NCI-H748 (cell line): ENCODE results near the gene VSTM4.

Experiments
- DNase-seq: peaks from one replicate; lab custom pipeline; 2025; ENCODE audit not compliant: unreplicated experiment; lab: John Stamatoyannopoulos, UW

VSTM4 gene

DNA sequence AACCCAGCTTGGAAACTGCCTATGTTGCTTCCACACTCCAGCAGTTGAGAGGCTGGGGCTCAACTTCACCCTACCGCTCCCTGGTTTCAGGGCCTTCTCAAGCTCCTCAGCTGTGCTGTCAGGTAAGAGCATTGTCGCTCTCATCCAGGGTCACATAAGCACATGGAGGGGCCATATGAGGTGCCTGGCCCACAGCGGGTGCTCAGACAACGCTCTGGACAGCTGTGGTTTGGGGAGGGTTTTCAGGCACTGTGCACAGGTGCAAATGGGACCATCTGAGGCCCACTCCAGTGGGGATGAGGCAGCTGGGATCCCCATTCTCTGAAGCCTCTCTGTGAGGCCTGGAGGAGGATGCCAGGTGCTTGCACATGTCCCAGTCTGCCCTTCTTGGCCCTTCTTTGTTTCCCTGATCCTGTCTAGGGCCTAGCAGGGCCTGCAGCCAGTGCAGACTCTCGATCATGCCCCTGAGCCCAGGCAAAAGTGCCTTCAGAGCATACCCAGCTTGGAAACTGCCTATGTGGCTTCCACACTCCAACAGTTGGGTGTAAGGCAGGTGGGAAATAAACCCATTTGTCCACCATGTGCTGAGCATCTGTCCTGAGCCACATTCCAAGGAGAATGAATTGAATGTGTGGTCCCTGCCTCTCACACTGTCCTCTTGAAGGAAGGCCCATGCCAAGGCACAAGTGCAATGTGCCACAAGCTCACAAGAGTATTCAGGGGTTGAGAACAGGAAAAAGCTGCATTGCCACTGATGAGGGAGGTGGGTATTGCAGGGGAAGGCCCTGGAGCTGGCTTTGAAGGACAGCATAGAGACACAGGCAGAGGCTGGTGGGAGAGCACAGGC, 40.3 kb downstream of the VSTM4 start:
- DNase-seq = no peak

DNA sequence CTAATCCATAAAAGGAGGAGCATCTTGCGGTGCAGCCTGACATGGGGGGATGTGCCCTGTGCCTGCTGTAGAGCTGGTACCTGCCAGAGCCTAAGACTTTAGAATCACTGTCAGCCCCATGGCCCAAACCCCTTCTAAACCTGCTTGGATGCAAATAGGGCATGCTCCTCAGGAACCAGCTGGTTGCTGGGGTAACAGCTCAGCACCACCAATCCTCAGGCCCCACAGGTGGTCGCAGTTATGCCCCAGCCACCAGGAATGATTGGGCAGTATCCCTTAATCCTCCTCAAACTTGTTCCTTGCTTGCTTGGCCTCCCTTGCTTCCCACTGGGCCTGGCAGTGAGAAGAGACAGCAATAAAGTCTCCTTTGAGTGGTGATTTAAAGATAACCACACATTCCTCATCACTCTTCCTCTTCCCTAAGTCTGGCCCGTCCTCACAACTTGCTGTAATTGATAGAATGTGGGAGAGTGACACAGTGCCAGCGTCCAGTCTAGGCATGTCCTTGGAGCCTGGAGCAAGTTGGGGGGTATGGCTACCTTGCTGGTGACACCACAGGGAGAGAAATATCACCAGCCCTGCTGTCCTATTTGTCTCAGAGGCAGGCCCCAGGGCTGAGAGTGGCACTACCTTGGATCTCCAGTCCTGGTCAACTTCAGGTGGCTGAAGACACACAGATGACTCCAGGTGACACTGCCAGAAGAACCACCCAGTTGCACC, 43.0 kb downstream of the VSTM4 start:
- no peak for DNase-seq

GRCh38 chr10:49071160-49071761, 44.1 kb downstream of the VSTM4 start:
- no peak for DNase-seq

DNA sequence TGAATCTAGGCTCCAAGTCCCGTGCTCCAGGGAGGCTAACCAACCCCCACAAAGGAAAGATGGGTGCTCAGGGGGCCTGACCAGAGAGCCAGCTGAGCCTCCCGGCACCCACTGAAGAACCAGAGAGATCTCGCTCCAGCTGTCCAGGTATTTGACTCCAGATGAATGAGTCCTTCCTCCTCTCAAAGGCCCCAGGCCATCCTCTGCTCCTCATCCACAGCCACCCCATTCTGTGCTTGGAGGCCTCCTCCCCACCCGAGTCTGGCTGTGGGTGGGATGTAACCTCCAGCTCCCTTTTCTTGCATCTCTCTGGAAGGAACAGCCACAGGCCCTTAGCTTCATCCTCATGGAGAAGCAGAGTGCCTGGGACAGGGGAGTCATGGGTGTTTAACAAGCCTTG, 44.6 kb downstream of the VSTM4 start:
- DNase-seq = no peak

DNA sequence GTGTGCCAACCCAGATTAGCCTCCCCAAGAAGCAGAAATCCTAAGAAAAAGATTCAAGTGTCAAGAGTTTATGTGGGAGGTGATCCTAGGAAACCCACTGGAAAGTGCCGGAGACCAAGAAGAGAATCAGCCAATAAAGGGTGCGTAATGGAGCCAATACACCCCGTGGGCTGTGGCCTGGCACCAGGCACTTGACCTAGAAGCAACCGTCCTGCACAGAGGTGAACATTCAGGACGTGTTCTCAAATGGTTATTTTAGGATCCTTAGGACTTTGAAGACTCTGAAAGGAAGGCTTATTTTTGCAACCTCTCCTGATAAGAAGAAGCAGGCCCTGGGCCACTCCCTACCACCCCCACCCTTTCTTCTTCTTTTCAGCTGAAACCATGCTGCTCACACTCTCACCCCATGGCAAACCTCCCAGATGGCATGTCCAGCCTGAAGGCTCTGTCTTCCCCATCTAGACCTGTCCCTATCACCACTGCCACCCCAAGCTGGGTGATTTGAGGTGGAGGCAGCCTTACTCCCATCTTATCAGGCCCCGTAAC, 46.6 kb downstream of the VSTM4 start:
- no peak for DNase-seq

DNA sequence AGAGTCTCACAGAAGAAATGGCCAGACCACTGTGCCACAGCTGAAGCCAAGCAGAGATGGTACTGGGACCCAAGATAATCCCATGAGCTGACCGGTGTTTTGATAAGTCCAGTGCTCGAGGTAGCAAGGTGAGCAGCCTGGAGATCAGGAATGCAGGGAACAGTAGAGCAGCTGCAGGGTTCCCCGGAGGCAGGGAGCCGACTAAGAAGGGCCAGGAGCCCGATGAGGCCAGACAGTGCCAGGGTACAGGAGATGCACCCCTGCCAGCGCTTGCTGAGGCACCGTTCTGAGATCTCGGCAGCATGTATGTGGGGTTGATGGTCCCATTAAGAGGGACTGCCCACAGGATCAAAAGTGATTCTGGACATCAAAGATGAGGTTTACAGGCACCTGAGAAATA, 47.1 kb downstream of the VSTM4 start:
- DNase-seq = no peak

DNA sequence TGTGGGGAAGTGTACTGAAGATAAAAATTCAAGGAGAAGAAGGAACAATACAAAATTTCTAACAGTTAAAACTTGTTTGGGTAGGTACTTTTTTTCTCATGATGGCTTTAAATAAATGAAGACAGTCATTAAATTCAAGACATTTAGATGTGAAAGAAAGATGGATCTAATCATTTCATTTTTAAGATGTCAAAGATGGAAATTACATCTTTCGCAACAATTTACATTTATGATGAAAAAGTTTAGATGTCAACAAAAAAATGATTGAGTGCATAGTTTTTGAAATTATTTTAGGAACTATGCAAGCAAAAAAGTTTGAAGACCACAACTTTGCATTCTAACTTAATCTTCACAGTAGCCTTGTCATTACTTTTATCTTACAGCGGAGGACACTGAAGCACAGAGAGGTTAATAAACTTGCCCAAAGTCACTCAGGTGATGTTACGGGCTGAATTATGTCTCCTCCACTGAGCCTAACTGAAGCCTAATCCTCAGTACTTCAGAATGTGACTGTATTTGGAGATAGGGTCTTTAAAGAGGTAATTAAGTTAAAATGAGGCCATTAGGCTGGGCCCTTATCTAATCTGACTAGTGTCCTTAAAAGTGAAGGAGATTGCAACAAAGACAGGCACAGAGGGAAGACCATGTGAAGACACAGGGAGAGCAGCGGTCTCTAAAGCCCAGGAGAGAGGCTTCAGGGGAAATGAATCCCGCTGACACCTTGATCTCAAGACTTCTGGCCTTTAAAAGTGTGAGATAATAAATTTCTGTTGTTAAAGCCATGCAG, 48.2 kb downstream of the VSTM4 start:
- no peak for DNase-seq

DNA sequence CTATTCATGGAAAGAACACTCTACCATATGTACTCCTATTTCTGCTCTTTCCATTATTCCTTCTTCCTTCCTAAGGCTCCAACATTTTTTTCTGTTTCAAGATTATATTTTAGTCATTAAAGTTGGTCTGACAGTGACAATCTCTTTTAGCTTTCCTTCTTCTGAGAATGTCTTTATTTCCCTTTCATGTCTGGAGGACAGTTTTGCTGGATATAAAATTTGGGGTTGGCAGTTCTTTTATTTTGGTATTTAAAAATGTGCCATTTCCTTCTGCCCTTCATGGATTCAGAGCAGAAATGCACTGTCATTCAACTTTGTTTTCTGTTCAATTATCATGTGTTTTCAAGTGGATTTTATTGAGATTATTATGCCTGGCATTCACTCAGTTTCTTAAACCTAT, 53.1 kb downstream of the VSTM4 start:
- no peak for DNase-seq

- no peak for DNase-seq
Measured at GRCh38 chr10:49061667-49062066, 53.7 kb downstream of the VSTM4 start.

DNA sequence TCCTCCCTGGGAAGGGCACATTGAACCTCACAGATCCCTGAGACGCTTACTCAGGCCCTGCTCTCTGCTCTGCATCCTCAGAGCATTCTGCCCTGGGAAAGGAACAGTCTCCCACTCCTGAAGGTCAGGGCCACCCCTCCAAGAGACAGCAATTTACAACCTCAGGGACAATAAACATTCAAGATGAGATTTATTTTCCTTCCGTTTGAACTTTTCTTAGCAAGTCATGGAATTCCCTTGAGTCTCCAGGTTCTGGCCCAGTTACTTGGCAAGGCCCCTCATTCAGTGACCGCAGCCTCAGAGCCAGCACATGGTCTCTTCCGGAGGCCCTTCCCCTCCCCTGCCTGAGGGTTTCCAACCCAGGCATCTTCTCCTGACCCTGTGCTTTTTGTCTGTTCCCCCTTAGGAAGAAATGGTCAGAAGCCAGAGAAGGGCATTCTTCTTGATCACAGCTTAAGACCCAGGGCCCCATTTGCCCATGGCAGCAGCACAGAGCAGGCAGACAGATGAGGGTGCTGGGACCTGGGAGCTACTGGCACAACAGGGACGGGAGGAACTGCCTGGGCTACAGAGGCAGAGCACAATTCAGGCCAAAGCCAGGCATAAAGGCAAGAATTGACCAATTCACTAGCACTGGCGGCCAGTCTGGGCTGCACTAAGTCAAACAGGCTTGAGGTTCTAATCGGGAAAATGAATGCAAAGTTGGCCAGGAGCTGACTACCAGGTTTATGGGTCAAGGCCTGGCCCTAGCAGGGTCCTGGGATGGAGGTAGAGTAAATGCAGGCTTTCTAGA, 56.7 kb downstream of the VSTM4 start:
- DNase-seq = no peak

DNA sequence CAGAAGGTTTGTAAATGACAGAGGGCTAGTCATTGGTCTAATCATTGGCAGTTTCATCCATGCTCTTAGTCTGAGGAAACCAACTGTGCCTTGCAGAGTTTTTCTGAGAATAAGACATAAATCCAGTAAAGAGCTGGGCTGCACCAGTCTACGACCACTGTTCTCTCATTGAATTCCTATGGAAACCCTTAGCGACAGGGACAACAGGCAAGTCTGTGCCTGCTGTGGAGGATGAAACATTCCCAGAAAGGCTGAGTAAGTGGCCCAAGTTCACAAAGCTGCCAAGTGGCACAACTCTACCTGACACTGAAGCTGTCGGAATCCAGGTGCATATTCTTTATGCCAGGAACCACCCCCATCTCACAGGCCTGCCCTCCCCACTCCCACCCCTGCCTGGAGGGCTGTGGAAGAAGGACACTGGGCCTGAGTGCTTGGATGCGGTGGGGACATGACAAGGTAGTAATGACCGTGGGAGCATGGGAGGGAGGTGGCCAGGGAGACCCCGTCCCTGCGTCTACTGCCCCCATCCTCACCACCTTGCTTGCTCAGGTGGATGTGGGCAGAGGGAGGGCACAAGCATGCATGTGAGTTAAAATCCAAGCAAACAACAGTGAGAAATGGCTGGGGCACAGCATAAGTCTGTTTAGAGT, 58.0 kb downstream of the VSTM4 start:
- DNase-seq = no peak

DNA sequence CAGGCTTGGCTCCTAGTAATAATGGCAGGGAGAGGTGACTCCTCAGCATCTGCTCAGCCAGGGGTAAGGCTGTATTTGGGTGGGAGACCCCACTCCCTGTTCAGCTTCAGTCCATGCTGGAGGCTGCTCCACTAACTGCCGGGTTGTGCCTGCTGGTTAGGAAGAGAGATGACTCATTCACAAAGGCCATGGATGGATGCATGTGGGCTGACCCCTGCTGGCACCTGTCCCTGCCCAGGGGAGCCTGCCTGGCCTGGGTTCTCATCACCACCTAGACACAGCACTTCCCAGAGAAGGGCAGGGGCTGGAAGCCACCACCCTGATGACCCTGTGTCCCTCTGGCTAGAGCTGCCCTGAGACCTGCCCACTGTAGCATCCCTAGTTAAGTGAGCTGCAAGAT, 59.0 kb downstream of the VSTM4 start:
- DNase-seq = no peak

- DNase-seq = no peak
Measured at GRCh38 chr10:49055221-49055849, 60.0 kb downstream of the VSTM4 start.

- no peak for DNase-seq
Measured at GRCh38 chr10:49054753-49055152, 60.6 kb downstream of the VSTM4 start.

DNA sequence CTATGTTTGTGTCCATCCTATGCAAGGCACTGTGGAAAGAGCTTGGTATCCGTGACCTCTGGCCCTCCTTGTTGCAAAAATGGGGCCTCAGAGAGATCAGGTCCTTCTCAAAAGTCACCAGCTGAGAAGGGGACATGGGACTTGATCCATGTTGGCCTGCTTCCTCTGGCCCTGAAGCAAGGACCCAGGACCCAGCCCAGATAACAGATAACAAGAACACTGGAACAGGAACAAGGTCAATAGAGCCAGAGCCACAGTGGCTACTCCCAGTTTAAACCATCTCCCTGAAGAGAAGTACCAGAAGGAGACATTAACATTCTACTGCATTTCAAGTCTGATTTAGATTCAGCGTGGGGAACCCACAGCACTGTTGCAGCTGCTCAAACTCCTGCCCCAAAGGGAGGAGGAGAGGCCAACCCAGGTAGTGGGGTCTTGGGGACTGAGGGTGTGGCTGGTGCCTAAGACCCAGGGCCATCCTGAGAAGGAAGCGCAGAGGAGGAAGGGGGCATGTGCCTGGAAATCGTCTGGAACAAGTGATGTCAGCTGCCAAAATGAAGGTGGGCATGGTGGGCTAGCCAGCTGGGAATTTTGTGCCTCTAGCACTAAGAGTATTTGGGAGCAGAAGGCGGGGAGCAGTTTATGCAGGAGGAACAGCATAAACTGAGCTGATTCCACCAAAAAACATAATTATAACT, 61.2 kb downstream of the VSTM4 start:
- DNase-seq = no peak

DNA sequence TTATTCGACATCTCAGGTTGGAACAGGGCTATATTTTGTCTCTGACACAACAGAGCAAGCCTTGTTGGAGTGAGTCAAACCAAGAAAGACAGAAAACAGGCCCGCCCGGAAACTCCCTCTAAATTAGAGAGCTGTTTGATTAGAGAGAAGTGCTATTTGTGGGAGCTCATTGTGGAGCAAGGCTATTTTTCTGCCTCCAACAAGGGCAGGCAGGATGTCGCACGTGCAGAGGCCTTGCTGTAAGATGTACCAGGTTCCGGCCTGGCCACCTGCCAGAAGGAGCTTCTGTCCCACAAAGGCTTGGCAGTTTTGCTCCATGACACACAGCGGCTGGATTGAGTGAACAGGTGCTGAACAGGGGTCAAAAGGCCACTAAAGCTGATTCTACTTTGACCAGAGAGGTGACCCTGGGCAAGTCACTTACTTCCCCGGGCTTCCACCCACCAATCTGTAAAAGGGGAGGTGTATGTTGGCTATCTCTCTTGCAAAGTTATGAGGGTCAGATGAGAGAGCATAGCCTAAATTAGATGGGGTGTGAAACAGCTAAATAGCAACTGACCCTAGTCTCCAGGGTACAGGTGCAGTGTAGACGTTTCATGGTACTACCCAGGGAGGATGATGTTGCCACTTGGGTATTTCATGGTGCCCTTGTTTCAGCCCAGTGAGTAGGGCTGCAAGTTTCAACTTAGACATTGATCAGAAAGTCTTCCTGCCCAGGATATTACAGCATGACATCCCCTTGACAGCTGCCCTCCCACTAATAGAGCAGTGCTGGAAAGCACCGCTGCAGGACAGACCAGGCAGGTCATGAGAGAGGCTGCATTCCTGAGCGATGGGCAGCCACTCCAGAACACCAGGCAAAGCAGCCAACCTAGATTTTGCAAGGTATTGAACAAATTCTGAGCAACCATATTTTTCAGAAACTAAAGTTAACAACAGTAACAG, 62.0 kb downstream of the VSTM4 start:
- DNase-seq = no peak

DNA sequence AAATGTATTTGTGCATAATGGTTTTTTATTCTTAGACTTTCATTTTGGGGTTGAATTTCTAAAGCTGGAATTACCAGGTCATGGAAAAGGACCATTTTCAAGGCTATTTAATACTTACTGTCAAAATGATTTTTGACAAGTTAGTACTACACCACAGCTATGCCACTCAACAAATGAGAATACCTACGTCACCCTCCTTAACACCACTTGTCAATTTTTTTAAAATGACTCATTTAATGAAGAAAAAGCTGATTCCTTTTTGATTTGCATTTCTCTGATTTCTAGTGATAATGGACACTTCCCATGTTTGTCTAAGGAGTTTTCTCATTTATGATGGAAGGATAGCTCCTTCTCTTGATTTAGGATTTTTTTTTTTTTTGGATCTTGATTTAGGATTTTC, 63.3 kb downstream of the VSTM4 start:
- DNase-seq = no peak

- DNase-seq = no peak
Measured at GRCh38 chr10:49050906-49051305, 64.4 kb downstream of the VSTM4 start.
